AG09319 (cell line): ENCODE measurements around the gene BAHCC1.

Experiments
- DNase-seq: peaks from one replicate; pipeline ENCODE4 v3.0.0-alpha.2; 2010; ENCODE audit warnings: low read depth; ENCODE audit errors: extremely low read depth
- TF ChIP-seq, protein P1 (sequence below): IDR thresholded peaks from 2 replicates; pipeline ENCODE4 v1.5.1; 2011; ENCODE audit warnings: low read depth, mild to moderate bottlenecking, inconsistent platforms, low read length, moderate library complexity

The BAHCC1 gene

DNA sequence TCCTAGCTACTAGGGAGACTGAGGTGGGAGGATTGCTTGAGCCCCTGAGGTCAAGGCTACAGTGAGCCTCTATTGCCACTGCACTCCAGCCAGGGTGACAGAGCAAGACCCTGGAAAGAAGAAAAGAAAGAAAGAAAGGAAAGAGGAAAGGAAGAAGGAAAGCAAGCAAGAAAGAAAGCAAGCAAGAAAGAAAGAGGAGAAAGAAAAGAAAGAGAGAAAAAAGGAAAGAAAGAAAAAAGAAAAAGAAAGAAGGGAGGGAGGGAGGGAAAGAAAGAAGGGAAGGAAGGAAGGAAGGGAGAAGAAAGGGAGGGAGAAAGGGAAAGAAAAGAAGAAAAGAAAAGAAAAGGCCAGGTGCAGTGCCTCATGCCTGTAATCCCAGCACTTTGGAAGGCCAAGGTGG lies 108.4 kb downstream of the BAHCC1 start:
- TF ChIP-seq, protein P1, sequence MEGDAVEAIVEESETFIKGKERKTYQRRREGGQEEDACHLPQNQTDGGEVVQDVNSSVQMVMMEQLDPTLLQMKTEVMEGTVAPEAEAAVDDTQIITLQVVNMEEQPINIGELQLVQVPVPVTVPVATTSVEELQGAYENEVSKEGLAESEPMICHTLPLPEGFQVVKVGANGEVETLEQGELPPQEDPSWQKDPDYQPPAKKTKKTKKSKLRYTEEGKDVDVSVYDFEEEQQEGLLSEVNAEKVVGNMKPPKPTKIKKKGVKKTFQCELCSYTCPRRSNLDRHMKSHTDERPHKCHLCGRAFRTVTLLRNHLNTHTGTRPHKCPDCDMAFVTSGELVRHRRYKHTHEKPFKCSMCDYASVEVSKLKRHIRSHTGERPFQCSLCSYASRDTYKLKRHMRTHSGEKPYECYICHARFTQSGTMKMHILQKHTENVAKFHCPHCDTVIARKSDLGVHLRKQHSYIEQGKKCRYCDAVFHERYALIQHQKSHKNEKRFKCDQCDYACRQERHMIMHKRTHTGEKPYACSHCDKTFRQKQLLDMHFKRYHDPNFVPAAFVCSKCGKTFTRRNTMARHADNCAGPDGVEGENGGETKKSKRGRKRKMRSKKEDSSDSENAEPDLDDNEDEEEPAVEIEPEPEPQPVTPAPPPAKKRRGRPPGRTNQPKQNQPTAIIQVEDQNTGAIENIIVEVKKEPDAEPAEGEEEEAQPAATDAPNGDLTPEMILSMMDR: no peak
- DNase-seq: no peak

DNA sequence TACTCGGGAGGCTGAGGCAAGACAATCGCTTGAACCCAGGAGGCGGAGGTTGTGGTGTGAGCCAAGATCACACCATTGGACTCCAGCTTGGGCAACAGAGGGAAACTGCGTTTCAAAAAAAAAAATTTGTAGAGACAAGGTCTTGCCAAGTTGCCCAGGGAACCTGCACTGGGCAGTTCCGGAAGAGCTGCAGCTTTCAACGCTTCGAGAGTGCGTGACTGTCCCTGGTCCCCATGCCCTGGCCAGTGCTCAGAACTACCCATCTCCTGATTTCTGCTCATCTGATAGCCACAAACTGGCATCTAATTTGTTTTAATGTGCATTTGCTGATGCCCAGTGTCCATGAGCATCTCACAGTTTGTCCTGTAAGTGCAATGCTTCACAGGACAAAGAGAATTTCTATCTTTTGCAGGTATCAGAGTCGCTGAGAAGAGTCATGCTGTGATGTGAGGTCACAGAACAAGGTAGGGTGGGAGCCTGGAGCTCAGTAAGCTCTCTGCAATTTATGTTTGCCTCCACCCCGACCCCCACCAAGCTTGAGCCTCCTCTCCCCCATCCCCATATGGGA lies 113.5 kb downstream of the BAHCC1 start:
- DNase-seq: no peak
- TF ChIP-seq, protein P1: no peak

DNA sequence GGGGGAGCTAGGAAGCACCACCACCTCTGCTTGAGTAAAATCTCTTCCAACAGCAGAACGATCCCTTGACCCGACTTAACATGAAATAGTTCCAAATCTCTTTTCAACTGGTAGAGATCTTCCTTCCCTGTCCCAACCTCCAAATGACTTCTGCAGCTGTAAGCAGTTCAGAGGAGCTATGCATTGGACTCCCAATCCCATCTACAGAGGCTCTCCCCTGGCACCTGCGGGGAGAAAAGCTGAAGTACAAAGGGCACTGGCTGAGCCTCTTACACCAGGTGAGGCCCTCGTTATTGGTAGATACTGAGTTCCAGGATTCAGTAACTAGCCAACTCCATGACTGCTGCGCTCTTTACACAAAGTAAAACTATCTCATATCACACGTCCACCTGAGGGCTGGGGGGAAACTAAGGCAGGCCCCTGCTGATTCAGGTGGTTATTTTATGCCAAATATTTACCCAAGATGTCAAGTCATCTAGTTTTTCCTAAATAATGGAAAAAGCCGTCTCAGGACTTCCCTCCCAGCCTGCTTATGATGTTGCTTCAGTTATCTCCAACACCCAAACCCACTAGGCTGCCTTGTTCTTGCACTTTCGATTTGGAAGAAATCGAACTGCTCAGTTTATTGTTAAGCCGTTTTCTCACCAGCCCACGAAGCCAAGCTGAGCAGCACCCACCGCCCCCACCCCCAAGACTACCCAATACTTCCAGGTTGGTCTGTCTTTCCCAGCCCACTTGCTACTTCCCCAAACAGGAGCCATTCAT lies 114.1 kb downstream of the BAHCC1 start:
- TF ChIP-seq, protein P1: no peak
- no peak for DNase-seq

DNA sequence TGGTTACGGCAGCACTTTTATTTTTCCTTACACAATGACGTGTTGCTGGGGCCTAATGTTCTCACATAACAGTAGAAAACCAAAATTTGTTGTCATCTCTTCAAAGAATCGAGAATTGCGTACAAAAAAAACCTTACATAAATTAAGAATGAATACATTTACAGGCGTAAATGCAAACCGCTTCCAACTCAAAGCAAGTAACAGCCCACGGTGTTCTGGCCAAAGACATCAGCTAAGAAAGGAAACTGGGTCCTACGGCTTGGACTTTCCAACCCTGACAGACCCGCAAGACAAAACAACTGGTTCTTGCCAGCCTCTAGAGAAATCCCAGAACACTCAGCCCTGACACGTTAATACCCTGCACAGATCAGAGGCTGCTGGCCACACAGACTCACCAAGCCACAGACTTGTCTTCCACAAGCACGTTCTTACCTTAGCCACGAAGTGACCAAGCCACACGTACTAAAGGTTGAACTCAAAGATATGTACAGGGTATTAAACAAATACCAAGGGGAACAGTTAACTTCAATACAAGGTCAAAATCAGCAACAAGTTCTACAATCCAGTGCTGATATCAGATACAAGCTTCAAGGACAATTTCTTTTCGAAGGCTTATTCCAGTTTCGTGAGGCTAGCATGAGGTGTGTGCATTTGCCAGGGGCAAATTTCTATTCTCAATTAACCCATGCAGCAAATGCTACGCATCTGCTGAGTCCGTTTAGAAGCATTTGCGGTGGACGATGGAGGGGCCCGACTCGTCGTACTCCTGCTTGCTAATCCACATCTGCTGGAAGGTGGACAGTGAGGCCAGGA lies 114.9 kb downstream of the BAHCC1 start:
- TF ChIP-seq, protein P1: no peak
- no peak for DNase-seq

DNA sequence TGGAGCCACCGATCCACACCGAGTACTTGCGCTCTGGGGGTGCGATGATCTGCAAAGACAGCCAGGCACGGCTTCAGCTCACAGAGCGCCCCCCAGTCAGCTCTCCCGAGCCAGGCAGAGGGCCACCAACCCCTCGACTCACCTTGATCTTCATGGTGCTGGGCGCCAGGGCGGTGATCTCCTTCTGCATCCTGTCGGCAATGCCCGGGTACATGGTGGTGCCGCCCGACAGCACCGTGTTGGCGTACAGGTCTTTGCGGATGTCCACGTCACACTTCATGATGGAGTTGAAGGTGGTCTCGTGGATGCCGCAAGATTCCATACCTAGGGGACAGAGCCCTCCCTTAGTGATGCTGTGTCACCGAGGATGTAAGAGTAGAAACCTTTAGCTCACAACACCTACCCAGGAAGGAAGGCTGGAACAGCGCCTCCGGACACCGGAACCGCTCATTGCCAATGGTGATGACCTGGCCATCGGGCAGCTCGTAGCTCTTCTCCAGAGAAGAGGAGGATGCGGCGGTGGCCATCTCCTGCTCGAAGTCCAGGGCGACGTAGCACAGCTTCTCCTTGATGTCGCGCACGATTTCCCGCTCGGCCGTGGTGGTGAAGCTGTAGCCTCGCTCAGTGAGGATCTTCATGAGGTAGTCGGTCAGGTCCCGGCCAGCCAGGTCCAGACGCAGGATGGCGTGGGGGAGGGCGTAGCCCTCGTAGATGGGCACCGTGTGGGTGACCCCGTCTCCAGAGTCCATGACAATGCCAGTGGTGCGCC lies 115.7 kb downstream of the BAHCC1 start:
- no peak for DNase-seq
- TF ChIP-seq, protein P1: no peak

DNA sequence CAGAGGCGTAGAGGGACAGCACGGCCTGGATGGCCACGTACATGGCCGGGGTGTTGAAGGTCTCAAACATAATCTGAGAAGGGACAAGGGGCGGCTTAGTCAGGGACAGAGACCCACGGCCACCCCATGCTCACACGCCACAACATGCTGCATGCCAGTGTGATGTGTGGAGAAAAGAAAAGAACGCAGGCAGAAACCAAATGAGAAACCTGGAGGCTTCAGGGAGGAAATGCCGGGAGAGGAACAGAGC lies 116.2 kb downstream of the BAHCC1 start:
- DNase-seq: no peak
- TF ChIP-seq, protein P1: no peak
